GM19455 (cell line): ENCODE measurements around the gene YIF1A.
"Not testable (repeated sequence)": the region's sequence is repeated elsewhere in the genome, so short reads cannot be mapped to it uniquely, and the experiment has no call there.

ENCODE experiments used
- ATAC-seq: cut with Tn5 transposase; IDR thresholded peaks from one replicate; pipeline ENCODE4 v1.9.1; 2021; ENCODE audit not compliant: unreplicated experiment

Gene YIF1A

GRCh38 chr11:66311965-66312548 is 23.1 kb upstream of the YIF1A start:
- peak; percentile 61 for ATAC-seq

GRCh38 chr11:66311470-66311964 is 22.6 kb upstream of the YIF1A start:
- ATAC-seq = no peak

GRCh38 chr11:66310803-66311440 is 22.0 kb upstream of the YIF1A start:
- not testable (repeated sequence) for ATAC-seq

- ATAC-seq = no peak
Observed at GRCh38 chr11:66310324-66310723, 21.4 kb upstream of the YIF1A start.

- no peak for ATAC-seq
Observed at GRCh38 chr11:66309475-66309874, 20.5 kb upstream of the YIF1A start.

GRCh38 chr11:66302656-66303055 is 13.7 kb upstream of the YIF1A start:
- no peak for ATAC-seq

GRCh38 chr11:66299186-66299585 is 10.2 kb upstream of the YIF1A start:
- ATAC-seq = no peak

- ATAC-seq = no peak
Observed at GRCh38 chr11:66297610-66298009, 8.7 kb upstream of the YIF1A start.

- ATAC-seq = no peak
Observed at GRCh38 chr11:66294626-66295620, 6.0 kb upstream of the YIF1A start.

GRCh38 chr11:66293777-66294625 is 5.1 kb upstream of the YIF1A start:
- ATAC-seq = no peak

GRCh38 chr11:66293352-66293751 is 4.4 kb upstream of the YIF1A start:
- no peak for ATAC-seq

- no peak for ATAC-seq
Observed at GRCh38 chr11:66292543-66293332, 3.8 kb upstream of the YIF1A start.

- no peak for ATAC-seq
Observed at GRCh38 chr11:66291706-66292542, 3.0 kb upstream of the YIF1A start, which contains the start of gene TMEM151A. Gene TMEM151A (plus strand): TSS chr11:66291894. CDS start chr11:66292014, 120 bp downstream.

- ATAC-seq = no peak
Observed at GRCh38 chr11:66291303-66291705, 2.4 kb upstream of the YIF1A start.

- no peak for ATAC-seq
Observed at GRCh38 chr11:66290330-66290621, 1.3 kb upstream of the YIF1A start.

GRCh38 chr11:66289548-66290329 is 796 bp upstream of the YIF1A start:
- peak; percentile 39 for ATAC-seq

- no peak for ATAC-seq
Observed at GRCh38 chr11:66287889-66288670, 863 bp downstream of the YIF1A start.
